MV-4-11 (cell line): ENCODE data around the gene GNAT1.
A peak's percentile ranks its signal among the peaks of the same experiment; 100 is the strongest.
"Not testable (repeated sequence)": the region's sequence is repeated elsewhere in the genome, so short reads cannot be mapped to it uniquely, and the experiment has no call there.

ENCODE experiments used
- DNase-seq: peaks from one replicate; lab custom pipeline; 2025; lab: John Stamatoyannopoulos, UW

GNAT1 gene

GRCh38 chr3:50203809-50204803 lies 12.7 kb downstream of the GNAT1 start:
- no peak for DNase-seq

- DNase-seq = no peak
Measured at GRCh38 chr3:50204804-50205412, 13.5 kb downstream of the GNAT1 start, which contains the start of gene SLC38A3. Gene SLC38A3 (plus strand): TSS chr3:50205271. CDS start chr3:50214200, 8,929 bp downstream.

DNA sequence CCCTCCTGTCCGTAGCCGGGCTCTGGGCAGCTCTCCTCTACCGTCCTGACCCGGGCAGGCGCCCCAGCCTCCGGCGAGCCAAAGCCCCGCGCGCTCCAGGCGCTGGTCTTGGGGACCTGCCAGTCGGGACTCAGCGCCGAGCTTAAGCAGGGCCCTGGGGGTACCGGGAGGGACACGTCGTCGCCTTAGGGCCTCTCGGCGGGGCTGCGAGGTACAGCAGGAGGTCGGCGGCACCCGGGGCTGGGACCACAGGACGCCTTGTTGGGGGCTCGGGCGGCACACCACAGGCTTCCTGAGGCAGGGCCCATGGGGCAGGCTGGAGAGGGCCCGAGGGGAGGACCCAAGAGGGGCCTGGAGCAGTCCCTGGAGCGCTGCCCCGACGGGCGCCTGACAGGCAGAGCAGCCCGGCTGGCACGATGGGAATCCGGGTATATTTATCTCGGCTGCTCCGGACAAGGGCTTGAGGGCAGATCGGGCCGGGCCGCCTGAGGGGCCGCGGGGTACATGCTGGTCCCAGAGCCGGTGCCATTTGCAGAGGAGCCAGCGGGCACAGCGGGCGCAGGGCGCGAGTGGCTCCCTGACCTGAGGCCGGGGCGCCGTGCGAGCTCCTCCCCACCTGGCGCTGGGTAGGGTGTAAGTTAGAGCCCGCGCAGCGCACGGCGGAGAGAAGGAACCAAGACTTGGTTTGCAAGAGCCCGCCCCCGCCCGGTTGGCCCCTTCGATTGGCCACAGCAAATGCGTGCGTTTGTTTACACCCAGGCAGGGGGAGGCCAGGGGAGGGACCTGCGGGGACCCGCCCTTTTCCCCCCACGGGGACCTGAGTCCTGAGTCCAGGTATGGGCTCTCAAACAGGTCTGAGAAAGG lies 14.2 kb downstream of the GNAT1 start:
- no peak for DNase-seq

- DNase-seq = no peak
Measured at GRCh38 chr3:50207359-50208042, 16.1 kb downstream of the GNAT1 start.

- no peak for DNase-seq
Measured at GRCh38 chr3:50208677-50209344, 17.4 kb downstream of the GNAT1 start.

DNA sequence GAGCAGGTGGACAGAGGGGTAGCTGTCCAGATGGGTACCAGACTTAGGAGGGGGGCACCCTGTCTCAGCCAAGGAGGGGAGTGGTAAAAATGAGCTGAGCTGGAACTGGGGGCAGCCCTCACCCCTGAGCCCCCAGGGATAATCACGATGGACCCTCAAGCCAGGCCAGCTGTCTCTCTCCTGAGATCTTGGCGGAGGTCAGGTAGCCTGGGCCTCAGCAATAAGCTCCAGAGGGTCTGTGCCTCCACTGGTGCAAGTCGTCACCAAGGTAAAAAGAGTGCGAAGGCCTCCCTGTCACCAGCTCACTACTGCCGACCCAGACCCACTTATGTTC lies 18.7 kb downstream of the GNAT1 start:
- no peak for DNase-seq

- DNase-seq = no peak
Measured at GRCh38 chr3:50210510-50211367, 19.3 kb downstream of the GNAT1 start.

- not testable (repeated sequence) for DNase-seq
Measured at GRCh38 chr3:50211368-50211717, 19.9 kb downstream of the GNAT1 start.

GRCh38 chr3:50211930-50212329 lies 20.5 kb downstream of the GNAT1 start:
- peak; percentile 87 for DNase-seq

DNA sequence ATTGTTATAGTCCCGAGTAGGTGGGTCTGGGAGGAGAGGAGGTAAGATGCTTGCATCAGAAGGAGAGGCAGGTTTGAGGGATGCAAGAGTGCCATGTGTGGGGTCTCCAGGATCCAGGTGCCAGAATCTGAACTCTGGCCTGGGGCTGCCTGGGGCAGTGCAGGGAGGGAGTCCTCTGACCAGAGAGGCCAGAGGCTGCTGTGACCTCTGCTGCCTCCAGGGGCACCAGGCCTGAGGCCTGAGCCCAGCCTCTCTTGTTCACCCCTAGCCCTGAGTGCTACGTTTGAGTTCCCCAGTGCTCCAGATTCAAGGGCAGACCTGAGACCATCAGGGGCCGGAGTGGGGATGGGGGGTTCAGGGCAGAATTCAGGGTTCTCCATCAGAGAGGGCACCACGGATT lies 21.1 kb downstream of the GNAT1 start:
- DNase-seq = no peak

- DNase-seq = no peak
Measured at GRCh38 chr3:50212971-50213370, 21.6 kb downstream of the GNAT1 start.

GRCh38 chr3:50213373-50213772 lies 22.0 kb downstream of the GNAT1 start:
- no peak for DNase-seq

DNA sequence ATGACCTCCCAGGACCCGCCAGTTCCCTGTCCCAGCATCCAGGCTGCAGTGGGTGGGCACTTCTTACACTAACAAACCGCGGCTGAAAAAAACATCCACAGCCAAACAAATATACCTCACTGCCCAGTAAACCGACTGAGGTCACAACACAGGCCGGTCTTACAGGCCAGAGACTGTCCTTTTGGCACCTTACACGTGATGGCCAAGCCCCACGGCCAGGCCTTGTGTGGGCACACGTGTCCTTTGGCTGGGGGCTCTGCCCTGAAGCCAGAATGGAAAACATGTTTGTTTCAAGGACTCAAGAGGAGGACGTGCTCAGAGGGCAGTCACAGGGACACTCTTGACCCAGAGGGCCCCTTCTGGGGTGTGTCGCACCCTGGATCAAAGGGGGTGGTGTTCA lies 23.4 kb downstream of the GNAT1 start:
- no peak for DNase-seq

- no peak for DNase-seq
Measured at GRCh38 chr3:50215529-50215928, 24.1 kb downstream of the GNAT1 start.

DNA sequence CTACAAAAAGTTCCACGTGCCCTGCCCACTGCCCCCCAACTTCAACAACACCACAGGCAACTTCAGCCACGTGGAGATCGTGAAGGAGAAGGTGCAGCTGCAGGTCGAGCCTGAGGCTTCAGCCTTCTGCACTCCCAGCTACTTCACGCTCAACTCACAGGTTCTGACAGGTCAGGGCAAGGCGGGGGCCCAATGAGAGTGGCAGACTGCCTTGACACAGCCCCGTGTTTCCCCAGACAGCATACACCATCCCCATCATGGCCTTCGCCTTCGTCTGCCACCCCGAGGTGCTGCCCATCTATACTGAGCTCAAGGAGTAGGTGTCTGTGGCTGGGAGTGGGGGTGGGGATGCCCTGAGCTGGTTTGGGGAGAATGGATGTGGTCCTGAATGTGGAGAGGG lies 26.3 kb downstream of the GNAT1 start:
- DNase-seq = no peak

GRCh38 chr3:50218448-50218847 lies 27.0 kb downstream of the GNAT1 start:
- no peak for DNase-seq

GRCh38 chr3:50219285-50219684 lies 27.9 kb downstream of the GNAT1 start:
- DNase-seq = no peak

GRCh38 chr3:50220109-50220508 lies 28.7 kb downstream of the GNAT1 start:
- no peak for DNase-seq

DNA sequence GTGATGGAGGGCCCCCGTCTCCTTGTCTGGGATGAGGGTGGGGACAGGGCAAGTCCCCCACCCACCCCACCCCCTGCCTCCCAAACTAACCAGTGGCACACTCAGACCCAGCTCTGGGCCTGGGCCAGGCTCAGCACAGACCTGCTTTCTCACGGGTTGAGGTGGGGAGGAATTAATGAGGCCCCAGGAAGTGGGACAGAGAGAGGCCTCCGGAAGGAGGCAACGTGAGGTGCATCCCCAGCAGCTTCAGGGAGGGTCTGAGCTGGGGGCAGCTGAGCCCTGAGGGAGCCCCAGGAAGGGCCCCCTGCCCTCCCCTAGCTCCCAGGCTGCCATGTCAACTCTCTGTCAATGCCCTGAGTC lies 29.6 kb downstream of the GNAT1 start:
- no peak for DNase-seq

- DNase-seq = peak; percentile 7
Measured at GRCh38 chr3:50221411-50222168, 30.2 kb downstream of the GNAT1 start.
